Hematopoietic multipotent progenitor cell treated with erythropoietin and hydrocortisone succinate and interleukin-3 and kit ligand, for 17 days (in vitro differentiated cells): ENCODE data around the gene RPRD1B.
"Not testable (repeated sequence)": the region's sequence is repeated elsewhere in the genome, so short reads cannot be mapped to it uniquely, and the experiment has no call there.

Experiments
- DNase-seq: peaks from one replicate; pipeline ENCODE4 v3.0.0-alpha.2; 2015; ENCODE audit warnings: low spot score

Gene RPRD1B

GRCh38 chr20:38107386-38107785, 73.8 kb downstream of the RPRD1B start:
- DNase-seq: not testable (repeated sequence)

GRCh38 chr20:38107916-38108315, 74.4 kb downstream of the RPRD1B start:
- not testable (repeated sequence) for DNase-seq

GRCh38 chr20:38108438-38108985, 75.0 kb downstream of the RPRD1B start:
- DNase-seq: no peak

GRCh38 chr20:38108986-38109541, 75.5 kb downstream of the RPRD1B start:
- no peak for DNase-seq

GRCh38 chr20:38109591-38110524, 76.3 kb downstream of the RPRD1B start:
- DNase-seq: no peak

GRCh38 chr20:38110525-38111178, 77.1 kb downstream of the RPRD1B start:
- no peak for DNase-seq

GRCh38 chr20:38111366-38112232, 78.1 kb downstream of the RPRD1B start:
- no peak for DNase-seq

GRCh38 chr20:38112261-38112929, 78.8 kb downstream of the RPRD1B start:
- no peak for DNase-seq

GRCh38 chr20:38112930-38113294, 79.4 kb downstream of the RPRD1B start:
- no peak for DNase-seq

GRCh38 chr20:38113401-38114325, 80.1 kb downstream of the RPRD1B start:
- DNase-seq: peak; percentile 84

- peak; percentile 31 for DNase-seq
Measured at GRCh38 chr20:38114353-38114791, 80.8 kb downstream of the RPRD1B start.

- no peak for DNase-seq
Measured at GRCh38 chr20:38115205-38115604, 81.7 kb downstream of the RPRD1B start.

- no peak for DNase-seq
Measured at GRCh38 chr20:38115896-38116295, 82.3 kb downstream of the RPRD1B start.

GRCh38 chr20:38116409-38117165, 83.0 kb downstream of the RPRD1B start:
- no peak for DNase-seq

- no peak for DNase-seq
Measured at GRCh38 chr20:38117205-38117604, 83.7 kb downstream of the RPRD1B start.

GRCh38 chr20:38117635-38118034, 84.1 kb downstream of the RPRD1B start:
- DNase-seq: no peak

- DNase-seq: no peak
Measured at GRCh38 chr20:38119446-38119845, 85.9 kb downstream of the RPRD1B start.

GRCh38 chr20:38120625-38120988, 87.1 kb downstream of the RPRD1B start:
- DNase-seq: no peak

- DNase-seq: no peak
Measured at GRCh38 chr20:38121741-38122140, 88.2 kb downstream of the RPRD1B start.
